HFFc6 (cell line): ENCODE results near the gene OTX1. TPM values are rescaled to one million over a fixed set of nuclear protein-coding genes. Genes with fewer than 3 reads are reported as not detected.
A peak's percentile ranks its signal among the peaks of the same experiment; 100 is the strongest.

Source experiments
- DNase-seq: peaks from one replicate; pipeline ENCODE4 v3.0.0-alpha.2; 2018
- H3K27ac Mint-ChIP-seq: 2 replicates; pipeline ENCODE4 v1.8.0; 2020; ENCODE audit warnings: mild to moderate bottlenecking, mixed read lengths
- H3K27me3 Mint-ChIP-seq: 2 replicates; pipeline ENCODE4 v1.8.0; 2021; ENCODE audit warnings: mild to moderate bottlenecking, moderate library complexity, mixed read lengths; ENCODE audit not compliant: insufficient read depth
- H3K36me3 Mint-ChIP-seq: 2 replicates; pipeline ENCODE4 v1.8.0; 2021; ENCODE audit warnings: low read depth, mixed read lengths
- H3K4me1 Mint-ChIP-seq: 2 replicates; pipeline ENCODE4 v1.8.0; 2020; ENCODE audit warnings: low read depth, mixed read lengths
- H3K4me3 Mint-ChIP-seq: 2 replicates; pipeline ENCODE4 v1.8.0; 2020; ENCODE audit warnings: mild to moderate bottlenecking, moderate library complexity, mixed read lengths
- H3K9me3 Mint-ChIP-seq: 2 replicates; pipeline ENCODE4 v1.8.0; 2020; ENCODE audit warnings: mild to moderate bottlenecking, mixed read lengths
- CTCF ChIP-seq: fragments of 200-600 bp; sonication (generic); IDR thresholded peaks from 2 replicates; pipeline ENCODE4 v1.5.0; 2021; ENCODE audit warnings: antibody characterized with exemption, mild to moderate bottlenecking
- total RNA-seq, 6 experiments: library from RNA; stranded (reverse); fragmentation: NEBNext Ultra II Directional; extraction: Animal tissue kit (Norgen Biotek cat#: 25700); gene quantifications; 2 replicates in 1 of 6; 3 replicates in 5 of 6; pipeline ENCODE4 v1.2.3, GENCODE V29; 2021

OTX1 gene
- total RNA-seq, 6 experiments from 2014 or later = 0.41 to 0.61 (median 0.53) TPM

GRCh38 chr2:63023444-63023843, 27.2 kb upstream of the OTX1 start:
- H3K9me3 Mint-ChIP-seq = no peaks in the 10 kb centered on the region
- H3K4me1 Mint-ChIP-seq = peaks cover 7% of the 10 kb centered on the region
- no peaks in the 10 kb centered on the region; the same call in 1 of the 2 replicates for H3K27me3 Mint-ChIP-seq
- peaks cover 10% of the 10 kb centered on the region for H3K36me3 Mint-ChIP-seq
- peak; percentile 49 for DNase-seq
- no peak overlapping the region for H3K27ac Mint-ChIP-seq
- peak; percentile 73 for TF ChIP-seq CTCF
- H3K4me3 Mint-ChIP-seq = no peak overlapping the region

GRCh38 chr2:63027220-63027619, 23.4 kb upstream of the OTX1 start:
- TF ChIP-seq CTCF = no peak
- peaks cover 18% of the 10 kb centered on the region for H3K4me1 Mint-ChIP-seq
- no peak overlapping the region; the same call in 1 of the 2 replicates for H3K27ac Mint-ChIP-seq
- H3K4me3 Mint-ChIP-seq = no peak overlapping the region
- H3K9me3 Mint-ChIP-seq = no peaks in the 10 kb centered on the region
- H3K27me3 Mint-ChIP-seq = no peaks in the 10 kb centered on the region; the same call in 1 of the 2 replicates
- peaks cover 16% of the 10 kb centered on the region for H3K36me3 Mint-ChIP-seq
- no peak for DNase-seq

GRCh38 chr2:63029058-63029457, 21.6 kb upstream of the OTX1 start:
- H3K4me1 Mint-ChIP-seq = peaks cover 18% of the 10 kb centered on the region
- TF ChIP-seq CTCF = no peak
- H3K9me3 Mint-ChIP-seq = no peaks in the 10 kb centered on the region
- peak; percentile 31 for DNase-seq
- H3K27me3 Mint-ChIP-seq = no peaks in the 10 kb centered on the region; the same call in 1 of the 2 replicates
- H3K4me3 Mint-ChIP-seq = no peak overlapping the region
- peak overlapping the region; percentile 36 for H3K27ac Mint-ChIP-seq
- H3K36me3 Mint-ChIP-seq = peaks cover 16% of the 10 kb centered on the region

GRCh38 chr2:63034526-63034925, 16.1 kb upstream of the OTX1 start:
- Mint-ChIP-seq H3K27ac (no peak overlapping the region), H3K27me3 (no peaks in the 10 kb centered on the region), H3K9me3 (no peaks in the 10 kb centered on the region), H3K4me3 (no peak overlapping the region), H3K36me3 (no peaks in the 10 kb centered on the region), H3K4me1 (peaks cover 8% of the 10 kb centered on the region)
- TF ChIP-seq CTCF = no peak
- no peak for DNase-seq

GRCh38 chr2:63035169-63035568, 15.5 kb upstream of the OTX1 start:
- H3K4me3 Mint-ChIP-seq = no peak overlapping the region
- H3K27ac Mint-ChIP-seq = no peak overlapping the region
- peaks cover 7% of the 10 kb centered on the region for H3K4me1 Mint-ChIP-seq
- no peaks in the 10 kb centered on the region for H3K36me3 Mint-ChIP-seq
- no peak for TF ChIP-seq CTCF
- no peak for DNase-seq
- H3K27me3 Mint-ChIP-seq = no peaks in the 10 kb centered on the region
- no peaks in the 10 kb centered on the region for H3K9me3 Mint-ChIP-seq

GRCh38 chr2:63035660-63036059, 15.0 kb upstream of the OTX1 start:
- Mint-ChIP-seq H3K4me3 (no peak overlapping the region), H3K27ac (no peak overlapping the region)

More at GRCh38 chr2:63035660-63036059, 15.0 kb upstream of the OTX1 start:
- no peaks in the 10 kb centered on the region for H3K36me3 Mint-ChIP-seq
- no peak for TF ChIP-seq CTCF
- peaks cover 7% of the 10 kb centered on the region for H3K4me1 Mint-ChIP-seq
- H3K9me3 Mint-ChIP-seq = no peaks in the 10 kb centered on the region
- no peaks in the 10 kb centered on the region for H3K27me3 Mint-ChIP-seq
- DNase-seq = no peak
